Panc1 (cell line): ENCODE results near the gene PPIA. TPM values are rescaled to one million over a fixed set of nuclear protein-coding genes. Genes with fewer than 3 reads are reported as not detected.

Source experiments
- ATAC-seq: fragments of 200-7000 bp; cut with Tn5 transposase; 2 replicates; pipeline ENCODE4 v1.9.1; 2020; ENCODE audit warnings: mild to moderate bottlenecking, moderate library complexity
- BruUV-seq: library from RNA; stranded (reverse); fragments of 400-500 nt; replicated peaks from 2 replicates; lab custom pipeline; 2021; lab: Mats Ljungman, UMichigan
- CTCF ChIA-PET: fragments of 300-600 bp; sonication (Branson Sonifier 250); formaldehyde crosslinking; loops from one replicate; lab custom pipeline; 2022; ENCODE audit warnings: antibody characterized with exemption; lab: Charles Lee
- POLR2A ChIA-PET: fragments of 300-600 bp; sonication (Branson Sonifier 250); formaldehyde crosslinking; loops from one replicate; lab custom pipeline; 2022; ENCODE audit warnings: antibody characterized with exemption; lab: Charles Lee
- DNase-seq: peaks from one replicate; pipeline ENCODE4 v3.0.0-alpha.2; 2010; ENCODE audit warnings: low read depth, low spot score
- H3K27ac ChIP-seq: 2 replicates; pipeline ENCODE4 v1.5.1; 2011; ENCODE audit warnings: mild to moderate bottlenecking, low read length, inconsistent platforms
- H3K27me3 ChIP-seq: fragments of 200-500 bp; sonication (Bioruptor generic); 2 replicates; pipeline ENCODE4 v1.6.0; 2014; ENCODE audit warnings: low read length, inconsistent platforms; ENCODE audit not compliant: control insufficient read depth, insufficient read depth
- H3K36me3 ChIP-seq: fragments of 200-500 bp; sonication (Bioruptor generic); 2 replicates; pipeline ENCODE4 v1.5.1; 2014; ENCODE audit warnings: inconsistent platforms, mild to moderate bottlenecking, low read length, moderate library complexity; ENCODE audit not compliant: control insufficient read depth, insufficient read depth
- H3K4me1 ChIP-seq: 2 replicates; pipeline ENCODE4 v1.5.1; 2011; ENCODE audit warnings: inconsistent platforms, mild to moderate bottlenecking, low read length, moderate library complexity; ENCODE audit not compliant: control insufficient read depth, insufficient read depth
- H3K4me3 ChIP-seq, 2 experiments: 2 replicates each; pipeline ENCODE4 v1.5.1; 2011 to 2012; ENCODE audit warnings: low read depth in 2 of 2, low read length in 2 of 2, mild to moderate bottlenecking in 2 of 2, inconsistent platforms in 1 of 2, moderate library complexity in 1 of 2
- H3K9me3 ChIP-seq: fragments of 200-500 bp; sonication (Bioruptor generic); 2 replicates; pipeline ENCODE4 v1.5.1; 2014; ENCODE audit warnings: low read depth, mild to moderate bottlenecking, inconsistent platforms, low read length, moderate library complexity; ENCODE audit not compliant: control insufficient read depth, insufficient read depth
- CTCF ChIP-seq: fragments of 450-650 bp; IDR thresholded peaks from 2 replicates; pipeline ENCODE4 v1.5.1; 2017; ENCODE audit warnings: mild to moderate bottlenecking
- POLR2AphosphoS5 ChIP-seq: IDR thresholded peaks from 2 replicates; pipeline ENCODE4 v1.6.1; 2012; ENCODE audit warnings: mild to moderate bottlenecking, low read depth, low read length, moderate library complexity
- REST ChIP-seq, 2 experiments: IDR thresholded peaks; 2 replicates each; pipeline ENCODE4 v1.6.1; 2011 to 2012; ENCODE audit warnings: low read depth in 2 of 2, control low read depth in 1 of 2, low read length in 1 of 2, mild to moderate bottlenecking in 1 of 2, moderate library complexity in 1 of 2; ENCODE audit not compliant: insufficient read depth in 1 of 2
- SIN3A ChIP-seq: IDR thresholded peaks from 2 replicates; pipeline ENCODE4 v1.6.1; 2012; ENCODE audit warnings: low read depth, mild to moderate bottlenecking, low read length, moderate library complexity, borderline replicate concordance; ENCODE audit not compliant: insufficient read depth
- TCF7L2 ChIP-seq: IDR thresholded peaks from 2 replicates; pipeline ENCODE4 v1.6.1; 2011; ENCODE audit warnings: mild to moderate bottlenecking, low read depth, low read length, inconsistent platforms
- in situ Hi-C: cut with HindIII; loops from 2 replicates; pipeline ENCODE4 v1.10.0; 2016; ENCODE audit warnings: low sequenced_read_pairs, low pct_unique_long_range_greater_than_20kb
- intact Hi-C: fragments of 100-400 bp; cut with micrococcal nuclease; formaldehyde crosslinking; loops from one replicate; pipeline ENCODE4 v1.10.0; 2022; ENCODE audit not compliant: unreplicated experiment
- total RNA-seq: library from RNA; stranded (reverse); gene quantifications from one replicate; pipeline ENCODE4 v1.2.1, GENCODE V29; 2021; ENCODE audit not compliant: unreplicated experiment

PPIA gene
- total RNA-seq, 1 experiment from 2014 or later, result 3,706 TPM

- Histone ChIP-seq H3K27ac (no peak overlapping the region), H3K4me3 (no peak overlapping the region), H3K27me3 (no peaks in the 10 kb centered on the region), H3K36me3 (no peaks in the 10 kb centered on the region), H3K9me3 (no peaks in the 10 kb centered on the region), H3K4me1 (peaks cover 10% of the 10 kb centered on the region)
- DNase-seq (no peak), ATAC-seq (no peak)
- intact Hi-C loops, result no loop called here
- in situ Hi-C loops, result no loop called here
- POLR2A ChIA-PET, result interaction anchor here (0.7 kb wide), 1 partner anchor 234 kb away, joined by 4 read pairs; no protein-coding TSS in a partner anchor
- CTCF ChIA-PET, result no interaction called here
- BruUV-seq, result no TSS peak
- no peak for TF ChIP-seq POLR2AphosphoS5
- no peak for TF ChIP-seq SIN3A
- no peak for TF ChIP-seq CTCF
- no peak for TF ChIP-seq TCF7L2
Measured at GRCh38 chr7:44789990-44790389, 6.5 kb upstream of the PPIA start.

- Histone ChIP-seq H3K4me1 (peaks cover 10% of the 10 kb centered on the region), H3K27ac (no peak overlapping the region), H3K27me3 (no peaks in the 10 kb centered on the region), H3K4me3 (no peak overlapping the region), H3K9me3 (no peaks in the 10 kb centered on the region), H3K36me3 (no peaks in the 10 kb centered on the region)
- intact Hi-C loops, result no loop called here
- no peak for ATAC-seq
- BruUV-seq, result no TSS peak
- TF ChIP-seq REST (IDR thresholded peaks at IDR 0.05; ENCODE audit: insufficient read depth in 1 of 2, low read depth in 2 of 2, low read length in 1 of 2) (no peak), TCF7L2 (no peak), POLR2AphosphoS5 (no peak), CTCF (no peak), SIN3A (no peak)
- no peak for DNase-seq
- in situ Hi-C loops, result no loop called here
- CTCF ChIA-PET, result no interaction called here
- POLR2A ChIA-PET, result interaction anchor here (0.7 kb wide), 1 partner anchor 43 kb away, joined by 4 read pairs; no protein-coding TSS in a partner anchor
Measured at GRCh38 chr7:44791278-44792219, 4.9 kb upstream of the PPIA start.
